Measurements from ENCODE around the gene MYL7. TPM values are rescaled to one million over a fixed set of nuclear protein-coding genes. Genes with fewer than 3 reads are reported as not detected.
"Not testable (repeated sequence)": the region's sequence is repeated elsewhere in the genome, so short reads cannot be mapped to it uniquely, and the experiment has no call there.

The MYL7 gene
- total RNA-seq, 4 donors from 2014 or later, result not detected

- H3K27ac ChIP-seq, result no peak overlapping the region
- no peak overlapping the region for H3K4me3 ChIP-seq
- no peak for DNase-seq
- TF ChIP-seq, protein P1, sequence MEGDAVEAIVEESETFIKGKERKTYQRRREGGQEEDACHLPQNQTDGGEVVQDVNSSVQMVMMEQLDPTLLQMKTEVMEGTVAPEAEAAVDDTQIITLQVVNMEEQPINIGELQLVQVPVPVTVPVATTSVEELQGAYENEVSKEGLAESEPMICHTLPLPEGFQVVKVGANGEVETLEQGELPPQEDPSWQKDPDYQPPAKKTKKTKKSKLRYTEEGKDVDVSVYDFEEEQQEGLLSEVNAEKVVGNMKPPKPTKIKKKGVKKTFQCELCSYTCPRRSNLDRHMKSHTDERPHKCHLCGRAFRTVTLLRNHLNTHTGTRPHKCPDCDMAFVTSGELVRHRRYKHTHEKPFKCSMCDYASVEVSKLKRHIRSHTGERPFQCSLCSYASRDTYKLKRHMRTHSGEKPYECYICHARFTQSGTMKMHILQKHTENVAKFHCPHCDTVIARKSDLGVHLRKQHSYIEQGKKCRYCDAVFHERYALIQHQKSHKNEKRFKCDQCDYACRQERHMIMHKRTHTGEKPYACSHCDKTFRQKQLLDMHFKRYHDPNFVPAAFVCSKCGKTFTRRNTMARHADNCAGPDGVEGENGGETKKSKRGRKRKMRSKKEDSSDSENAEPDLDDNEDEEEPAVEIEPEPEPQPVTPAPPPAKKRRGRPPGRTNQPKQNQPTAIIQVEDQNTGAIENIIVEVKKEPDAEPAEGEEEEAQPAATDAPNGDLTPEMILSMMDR (IDR thresholded peaks at IDR 0.05), result no peak
- TF ChIP-seq POLR2A (IDR thresholded peaks at IDR 0.05), result no peak
- H3K27me3 ChIP-seq, result peaks cover 0 to 23% (median 0%) of the 10 kb centered on the region in 4 donors
- intact Hi-C loops (cut with DNase I), result no loop called here
- H3K36me3 ChIP-seq, result no peaks in the 10 kb centered on the region
- H3K9me3 ChIP-seq, result no peaks in the 10 kb centered on the region
- no peaks in the 10 kb centered on the region for H3K4me1 ChIP-seq
- 67 to 72% methylated on average over 3 to 7 of the region's 7 CpGs for WGBS, 2 donors
These were observed 35.4 kb upstream of the MYL7 start for GRCh38 chr7:44176486-44176885.

DNA sequence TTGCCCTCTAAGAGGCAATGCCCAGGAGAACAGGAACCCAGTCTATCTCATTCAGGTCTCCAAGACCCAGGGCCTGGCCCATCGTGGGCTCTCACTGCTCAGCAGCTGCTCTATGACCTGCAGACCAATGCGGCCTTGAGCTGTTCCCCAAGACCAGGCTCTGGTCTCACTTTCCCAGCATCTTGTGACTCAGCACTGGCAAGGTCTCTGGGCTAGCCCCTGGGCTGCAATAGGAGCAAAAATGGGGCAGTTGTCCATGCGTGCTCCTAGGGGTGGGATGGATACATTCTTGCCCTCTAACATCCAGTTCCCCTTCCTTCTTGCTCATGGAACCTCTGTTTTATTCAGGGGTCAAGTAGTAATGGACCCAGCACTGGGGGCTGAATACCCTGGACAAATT is 34.6 kb upstream of the MYL7 start:
- H3K9me3 ChIP-seq, result no peaks in the 10 kb centered on the region
- no peak for TF ChIP-seq POLR2A (IDR thresholded peaks at IDR 0.05)
- TF ChIP-seq, protein P1 (IDR thresholded peaks at IDR 0.05), result no peak
- peaks cover 0 to 22% (median 0%) of the 10 kb centered on the region in 4 donors for H3K27me3 ChIP-seq
- DNase-seq, result no peak
- no peak overlapping the region for H3K27ac ChIP-seq
- no peaks in the 10 kb centered on the region for H3K36me3 ChIP-seq
- H3K4me1 ChIP-seq, result no peaks in the 10 kb centered on the region
- intact Hi-C loops (cut with DNase I), result no loop called here
- 71 to 79% methylated on average over 2 to 3 of the region's 3 CpGs for WGBS, 2 donors
- no peak overlapping the region for H3K4me3 ChIP-seq

DNA sequence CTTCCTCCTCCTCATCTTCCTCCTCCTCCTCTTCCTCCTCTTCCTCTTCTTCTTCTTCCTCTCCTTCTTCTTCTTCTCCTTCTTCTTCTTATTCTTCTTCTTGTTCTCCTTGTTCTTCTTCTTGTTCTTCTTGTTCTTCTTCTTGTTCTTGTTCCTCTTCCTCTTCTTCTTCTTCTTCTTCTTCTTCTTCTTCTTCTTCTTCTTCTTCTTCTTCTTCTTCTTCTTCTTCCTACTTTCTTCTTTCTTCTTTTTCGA is 33.5 kb upstream of the MYL7 start:
- H3K36me3 ChIP-seq; H3K4me1 ChIP-seq; H3K9me3 ChIP-seq; H3K27ac ChIP-seq; H3K4me3 ChIP-seq; intact Hi-C loops (cut with DNase I); DNase-seq: not testable (repeated sequence)
- 43 to 46% methylated on average over 1 of the region's 1 CpG for WGBS, 2 donors
- H3K27me3 ChIP-seq, result peaks cover 0 to 22% (median 0%) of the 10 kb centered on the region in 4 donors

GRCh38 chr7:44173911-44174693 is 33.0 kb upstream of the MYL7 start:
- no peaks in the 10 kb centered on the region for H3K36me3 ChIP-seq
- DNase-seq, result no peak
- H3K4me1 ChIP-seq, result no peaks in the 10 kb centered on the region
- WGBS, 2 donors, result 71% methylated on average over 2 of the region's 3 CpGs
- intact Hi-C loops (cut with DNase I), result no loop called here
- H3K27me3 ChIP-seq, result peaks cover 0 to 22% (median 0%) of the 10 kb centered on the region in 4 donors
- H3K27ac ChIP-seq, result no peak overlapping the region
- no peak overlapping the region for H3K4me3 ChIP-seq
- TF ChIP-seq POLR2A (IDR thresholded peaks at IDR 0.05), result no peak
- H3K9me3 ChIP-seq, result no peaks in the 10 kb centered on the region

- 84 to 87% methylated on average over 6 of the region's 6 CpGs for WGBS, 2 donors
- Histone ChIP-seq H3K9me3 (no peaks in the 10 kb centered on the region), H3K27ac (no peak overlapping the region), H3K4me1 (no peaks in the 10 kb centered on the region), H3K27me3 (peaks cover 0 to 21% (median 0%) of the 10 kb centered on the region in 4 donors), H3K4me3 (no peak overlapping the region), H3K36me3 (no peaks in the 10 kb centered on the region)
- DNase-seq, result no peak
- intact Hi-C loops (cut with DNase I), result no loop called here
- TF ChIP-seq, protein P1 (IDR thresholded peaks at IDR 0.05), result no peak
These were observed 31.8 kb upstream of the MYL7 start for GRCh38 chr7:44172803-44173424.

GRCh38 chr7:44172352-44172751 is 31.2 kb upstream of the MYL7 start:
- Histone ChIP-seq H3K27me3 (peaks cover 0 to 16% (median 0%) of the 10 kb centered on the region in 4 donors), H3K9me3 (no peaks in the 10 kb centered on the region), H3K36me3 (no peaks in the 10 kb centered on the region), H3K4me1 (no peaks in the 10 kb centered on the region), H3K27ac (no peak overlapping the region), H3K4me3 (no peak overlapping the region)
- intact Hi-C loops (cut with DNase I), result no loop called here
- DNase-seq, result no peak
- TF ChIP-seq POLR2A (IDR thresholded peaks at IDR 0.05), result no peak
- TF ChIP-seq, protein P1 (IDR thresholded peaks at IDR 0.05), result no peak

- H3K4me1 ChIP-seq; H3K9me3 ChIP-seq; H3K27ac ChIP-seq; H3K4me3 ChIP-seq; DNase-seq; H3K36me3 ChIP-seq; intact Hi-C loops (cut with DNase I): not testable (repeated sequence)
- WGBS, 2 donors, result 91 to 93% methylated on average over 8 to 9 of the region's 9 CpGs
- H3K27me3 ChIP-seq, result peaks cover 0 to 14% (median 0%) of the 10 kb centered on the region in 4 donors
These were observed 30.8 kb upstream of the MYL7 start for GRCh38 chr7:44171901-44172300.

Measured in esophagus squamous epithelium (tissue), 5 donors.